CD8-positive, alpha-beta memory T cell (primary cell): Measurements from ENCODE around the gene SGIP1. TPM values are rescaled to one million over a fixed set of nuclear protein-coding genes. Genes with fewer than 3 reads are reported as not detected.

Source experiments
- CTCF ChIA-PET: fragments of 350-600 bp; sonication (Branson Sonifier 250); formaldehyde crosslinking; loops from one replicate; lab custom pipeline; 2021; ENCODE audit warnings: antibody characterized with exemption; lab: Charles Lee
- POLR2A ChIA-PET: fragments of 350-600 bp; sonication (Branson Sonifier 250); formaldehyde crosslinking; loops from one replicate; lab custom pipeline; 2021; ENCODE audit warnings: antibody characterized with exemption; lab: Charles Lee
- DNase-seq, 5 donors: peaks; one replicate each; pipeline versions ENCODE4 v3.0.0 to v3.0.0-alpha.2; 2020 to 2022; ENCODE audit warnings: mixed read lengths in 1 of 5
- H3K27ac ChIP-seq: one replicate; pipeline ENCODE4 v1.7.0; 2013; ENCODE audit warnings: low read depth, mild to moderate bottlenecking, low read length, moderate library complexity
- H3K27me3 ChIP-seq: 2 replicates; pipeline ENCODE4 v1.7.0; 2013; ENCODE audit warnings: low read length, mild to moderate bottlenecking; ENCODE audit not compliant: insufficient read depth, poor library complexity, severe bottlenecking
- H3K36me3 ChIP-seq: 2 replicates; pipeline ENCODE4 v1.7.0; 2013; ENCODE audit warnings: mild to moderate bottlenecking, low read length, moderate library complexity; ENCODE audit not compliant: insufficient read depth
- H3K4me1 ChIP-seq: 2 replicates; pipeline ENCODE4 v1.7.0; 2013; ENCODE audit warnings: mild to moderate bottlenecking, low read length, moderate library complexity; ENCODE audit not compliant: insufficient read depth
- H3K4me3 ChIP-seq: 2 replicates; pipeline ENCODE4 v1.7.0; 2013; ENCODE audit warnings: mild to moderate bottlenecking, low read length
- H3K9me3 ChIP-seq: 2 replicates; pipeline ENCODE4 v1.7.0; 2013; ENCODE audit warnings: mild to moderate bottlenecking, low read length
- H3K27ac Mint-ChIP-seq, 8 donors: one replicate each; pipeline ENCODE4 v1.8.0; 2020 to 2021; ENCODE audit warnings: mixed read lengths in 8 of 8, mild to moderate bottlenecking in 6 of 8, inconsistent platforms in 3 of 8, moderate library complexity in 3 of 8
- H3K27me3 Mint-ChIP-seq, 2 donors: one replicate each; pipeline ENCODE4 v1.8.0; 2020 to 2021; ENCODE audit warnings: mixed read lengths in 2 of 2, mild to moderate bottlenecking in 1 of 2, moderate library complexity in 1 of 2
- H3K36me3 Mint-ChIP-seq, 3 donors: one replicate each; pipeline ENCODE4 v1.8.0; 2020 to 2021; ENCODE audit warnings: mixed read lengths in 3 of 3, inconsistent platforms in 1 of 3, mild to moderate bottlenecking in 1 of 3
- H3K4me1 Mint-ChIP-seq, 3 donors: one replicate each; pipeline ENCODE4 v1.8.0; 2020 to 2021; ENCODE audit warnings: mixed read lengths in 3 of 3, inconsistent platforms in 1 of 3, mild to moderate bottlenecking in 1 of 3
- H3K4me3 Mint-ChIP-seq, 7 donors: one replicate each; pipeline ENCODE4 v1.8.0; 2020 to 2021; ENCODE audit warnings: mixed read lengths in 7 of 7, mild to moderate bottlenecking in 6 of 7, moderate library complexity in 4 of 7, inconsistent platforms in 2 of 7
- H3K9me3 Mint-ChIP-seq, 5 donors: one replicate each; pipeline ENCODE4 v1.8.0; 2020 to 2022; ENCODE audit warnings: mixed read lengths in 5 of 5, mild to moderate bottlenecking in 3 of 5, moderate library complexity in 2 of 5, inconsistent platforms in 1 of 5
- polyA plus RNA-seq: library from polyadenylated mRNA; unstranded; fragments of 300-500 nt; fragmentation: Illumina TruSeq; gene quantifications from one replicate; pipeline ENCODE4 v1.2.3, GENCODE V29; 2021
- total RNA-seq, 2 experiments: library from RNA; stranded (reverse); gene quantifications; one replicate each; pipeline ENCODE4 v1.2.3, GENCODE V29; 2021

SGIP1 gene
- total and polyA plus RNA-seq, 3 experiments from 2014 or later = not detected

GRCh38 chr1:66550243-66550642 is 16.3 kb downstream of the SGIP1 start:
- no peaks in the 10 kb centered on the region for H3K27me3 ChIP-seq
- ChIA-PET CTCF (no interaction called here), POLR2A (no interaction called here)
- H3K4me3 ChIP-seq = no peak overlapping the region
- Mint-ChIP-seq H3K27me3 (peaks cover 4 to 18% of the 10 kb centered on the region in 2 donors), H3K4me1 (no peaks in the 10 kb centered on the region), H3K9me3 (no peaks in the 10 kb centered on the region), H3K36me3 (no peaks in the 10 kb centered on the region), H3K4me3 (no peak overlapping the region), H3K27ac (no peak overlapping the region)
- no peaks in the 10 kb centered on the region for H3K36me3 ChIP-seq
- H3K9me3 ChIP-seq = no peaks in the 10 kb centered on the region
- H3K27ac ChIP-seq = no peak overlapping the region
- no peak for DNase-seq
- no peaks in the 10 kb centered on the region for H3K4me1 ChIP-seq

- H3K4me1 ChIP-seq = no peaks in the 10 kb centered on the region
- H3K4me3 ChIP-seq = no peak overlapping the region
- ChIA-PET CTCF (no interaction called here), POLR2A (no interaction called here)
- no peaks in the 10 kb centered on the region for H3K36me3 ChIP-seq
- no peaks in the 10 kb centered on the region for H3K4me1 Mint-ChIP-seq
- no peaks in the 10 kb centered on the region for H3K9me3 Mint-ChIP-seq
- no peaks in the 10 kb centered on the region for H3K9me3 ChIP-seq
- DNase-seq = peak in 1 of 5 donors; percentile 2
- H3K27ac Mint-ChIP-seq = no peak overlapping the region
- no peak overlapping the region for H3K4me3 Mint-ChIP-seq
- H3K27me3 ChIP-seq = no peaks in the 10 kb centered on the region
- no peaks in the 10 kb centered on the region for H3K36me3 Mint-ChIP-seq
- H3K27ac ChIP-seq = no peak overlapping the region
- H3K27me3 Mint-ChIP-seq = peaks cover 4 to 23% of the 10 kb centered on the region in 2 donors
Observed at GRCh38 chr1:66552287-66552686, 18.3 kb downstream of the SGIP1 start.

DNA sequence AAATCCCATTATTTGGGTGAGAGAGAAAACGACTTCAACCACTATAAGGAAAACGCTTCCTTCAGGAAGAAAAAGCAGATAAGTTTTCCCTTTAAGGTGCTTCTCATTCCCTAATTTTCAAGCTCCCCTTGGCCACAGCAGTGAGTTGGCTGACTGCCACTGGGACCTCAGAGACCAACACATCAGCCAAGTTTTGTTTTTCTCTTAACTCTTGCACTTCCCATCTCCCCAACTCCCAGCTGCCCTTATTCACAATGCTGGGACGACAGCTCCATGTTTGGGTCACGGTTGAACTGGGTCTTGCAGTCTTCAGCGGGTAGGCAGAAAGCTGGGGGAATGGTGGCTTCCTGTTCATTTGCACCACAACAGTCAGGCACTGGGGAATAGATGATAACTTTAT is 18.9 kb downstream of the SGIP1 start:
- H3K36me3 Mint-ChIP-seq = no peaks in the 10 kb centered on the region
- Histone ChIP-seq H3K27ac (no peak overlapping the region), H3K4me1 (no peaks in the 10 kb centered on the region), H3K9me3 (no peaks in the 10 kb centered on the region), H3K4me3 (no peak overlapping the region), H3K36me3 (no peaks in the 10 kb centered on the region), H3K27me3 (no peaks in the 10 kb centered on the region)
- no peak overlapping the region for H3K27ac Mint-ChIP-seq
- ChIA-PET CTCF (no interaction called here), POLR2A (no interaction called here)
- H3K9me3 Mint-ChIP-seq = no peaks in the 10 kb centered on the region
- H3K27me3 Mint-ChIP-seq = peaks cover under 1 to 29% of the 10 kb centered on the region in 2 donors
- no peak overlapping the region for H3K4me3 Mint-ChIP-seq
- DNase-seq = no peak
- no peaks in the 10 kb centered on the region for H3K4me1 Mint-ChIP-seq

DNA sequence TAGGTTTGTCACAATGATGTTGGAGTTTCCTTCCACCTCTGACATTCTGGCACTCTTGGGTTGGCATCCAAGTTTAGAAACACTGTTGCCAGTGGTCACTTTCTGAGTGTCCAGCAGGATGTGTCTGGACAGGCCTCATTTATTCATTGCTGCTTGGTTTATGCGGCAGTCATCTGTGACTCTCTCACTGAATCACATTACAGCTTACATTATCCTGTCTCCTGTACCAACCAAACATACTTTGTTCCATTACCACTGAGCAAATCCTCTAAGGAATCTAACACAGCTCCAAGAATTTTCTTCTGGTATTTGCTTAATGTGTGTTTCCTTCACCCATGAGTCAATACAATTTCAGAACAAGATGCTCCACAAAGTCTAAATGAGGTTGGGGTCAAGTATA is 19.9 kb downstream of the SGIP1 start:
- peaks cover 0 to 29% of the 10 kb centered on the region in 2 donors for H3K27me3 Mint-ChIP-seq
- H3K9me3 Mint-ChIP-seq = no peaks in the 10 kb centered on the region
- H3K4me1 Mint-ChIP-seq = no peaks in the 10 kb centered on the region
- no peaks in the 10 kb centered on the region for H3K36me3 Mint-ChIP-seq
- no peak for DNase-seq
- Histone ChIP-seq H3K4me3 (no peak overlapping the region), H3K27ac (no peak overlapping the region), H3K4me1 (no peaks in the 10 kb centered on the region), H3K9me3 (no peaks in the 10 kb centered on the region), H3K36me3 (no peaks in the 10 kb centered on the region), H3K27me3 (no peaks in the 10 kb centered on the region)
- POLR2A ChIA-PET = no interaction called here
- CTCF ChIA-PET = no interaction called here
- H3K4me3 Mint-ChIP-seq = no peak overlapping the region
- H3K27ac Mint-ChIP-seq = no peak overlapping the region

DNA sequence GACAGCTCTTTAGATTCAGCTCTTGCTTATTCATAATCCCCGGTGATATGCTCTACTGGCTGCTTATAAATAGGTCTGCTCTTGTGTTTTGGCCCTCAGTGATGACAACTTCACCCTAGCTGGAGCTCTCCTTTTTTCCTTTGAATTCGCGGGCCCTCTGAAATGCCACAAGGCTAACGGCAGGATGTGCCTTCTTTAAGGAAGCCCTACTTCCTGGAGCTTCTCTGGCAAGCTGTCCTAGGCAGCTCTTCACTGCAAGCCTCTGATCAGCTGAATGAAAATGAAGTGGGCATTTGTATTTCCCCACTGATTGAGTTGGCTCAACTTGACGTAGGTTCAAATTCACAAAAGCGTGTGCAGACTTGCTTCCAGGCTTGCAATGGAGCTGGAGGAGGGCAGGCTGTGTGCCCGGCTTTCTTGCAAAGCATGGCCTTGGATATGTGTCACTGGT is 22.2 kb downstream of the SGIP1 start:
- CTCF ChIA-PET = no interaction called here
- no peaks in the 10 kb centered on the region for H3K4me1 ChIP-seq
- no peak overlapping the region for H3K27ac ChIP-seq
- Mint-ChIP-seq H3K27ac (no peak overlapping the region), H3K27me3 (peaks cover 0 to 39% of the 10 kb centered on the region in 2 donors), H3K4me3 (no peak overlapping the region), H3K4me1 (no peaks in the 10 kb centered on the region), H3K9me3 (no peaks in the 10 kb centered on the region), H3K36me3 (no peaks in the 10 kb centered on the region)
- no peaks in the 10 kb centered on the region for H3K27me3 ChIP-seq
- POLR2A ChIA-PET = no interaction called here
- H3K9me3 ChIP-seq = no peaks in the 10 kb centered on the region
- no peak overlapping the region for H3K4me3 ChIP-seq
- DNase-seq = no peak
- H3K36me3 ChIP-seq = no peaks in the 10 kb centered on the region

DNA sequence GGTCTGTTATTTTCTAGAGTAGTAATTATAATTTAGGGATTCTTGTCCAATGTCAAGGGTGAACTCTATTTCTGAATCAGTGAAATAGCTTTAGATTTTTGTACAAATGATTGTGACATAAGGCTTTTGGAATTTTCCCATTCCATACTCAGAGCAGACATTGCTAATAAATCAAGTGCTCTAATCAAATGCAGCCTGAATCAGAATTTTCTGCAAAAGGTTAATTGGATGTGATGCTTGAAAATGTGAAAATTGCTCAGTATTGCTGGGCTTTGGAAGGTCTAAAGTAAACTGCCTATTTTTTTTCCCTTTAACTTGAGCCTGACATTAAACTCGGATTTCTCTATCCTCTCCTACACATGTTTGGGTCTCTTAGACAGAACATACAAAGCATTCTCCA is 23.2 kb downstream of the SGIP1 start:
- Histone ChIP-seq H3K9me3 (no peaks in the 10 kb centered on the region), H3K4me1 (no peaks in the 10 kb centered on the region), H3K27ac (no peak overlapping the region), H3K36me3 (no peaks in the 10 kb centered on the region), H3K27me3 (no peaks in the 10 kb centered on the region), H3K4me3 (no peak overlapping the region)
- Mint-ChIP-seq H3K27ac (no peak overlapping the region), H3K36me3 (no peaks in the 10 kb centered on the region), H3K4me3 (no peak overlapping the region), H3K27me3 (peaks cover 0 to 32% of the 10 kb centered on the region in 2 donors), H3K9me3 (no peaks in the 10 kb centered on the region), H3K4me1 (no peaks in the 10 kb centered on the region)
- ChIA-PET POLR2A (no interaction called here), CTCF (no interaction called here)
- no peak for DNase-seq

DNA sequence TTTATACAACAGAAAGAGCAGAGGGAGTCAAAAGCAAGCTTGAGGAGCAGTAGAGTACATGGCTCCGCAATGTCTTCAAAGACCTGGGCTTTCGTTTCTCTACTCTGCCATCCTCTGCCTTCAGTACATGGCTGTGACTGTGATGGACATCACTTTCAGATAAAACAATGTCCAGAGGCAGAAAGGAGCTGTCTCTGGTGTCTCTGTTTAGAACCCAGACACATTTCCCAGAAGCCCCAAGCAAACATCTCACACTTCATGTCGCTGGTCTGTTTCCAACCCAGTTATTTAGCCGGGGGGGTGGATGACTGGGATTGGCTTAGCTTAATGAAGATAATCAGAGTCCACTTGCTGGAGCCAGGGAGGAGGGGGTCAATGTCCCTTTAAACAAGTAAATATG is 25.6 kb downstream of the SGIP1 start:
- H3K36me3 Mint-ChIP-seq = no peaks in the 10 kb centered on the region
- no peaks in the 10 kb centered on the region for H3K9me3 Mint-ChIP-seq
- Histone ChIP-seq H3K9me3 (no peaks in the 10 kb centered on the region), H3K4me3 (no peak overlapping the region), H3K27ac (no peak overlapping the region), H3K4me1 (no peaks in the 10 kb centered on the region), H3K27me3 (no peaks in the 10 kb centered on the region), H3K36me3 (no peaks in the 10 kb centered on the region)
- ChIA-PET CTCF (no interaction called here), POLR2A (no interaction called here)
- no peak overlapping the region for H3K27ac Mint-ChIP-seq
- peaks cover 4 to 22% of the 10 kb centered on the region in 2 donors for H3K27me3 Mint-ChIP-seq
- DNase-seq = no peak
- no peaks in the 10 kb centered on the region for H3K4me1 Mint-ChIP-seq
- H3K4me3 Mint-ChIP-seq = no peak overlapping the region

- no peak for DNase-seq
- Histone ChIP-seq H3K36me3 (no peaks in the 10 kb centered on the region), H3K4me3 (no peak overlapping the region), H3K9me3 (no peaks in the 10 kb centered on the region), H3K4me1 (no peaks in the 10 kb centered on the region), H3K27ac (no peak overlapping the region), H3K27me3 (no peaks in the 10 kb centered on the region)
- H3K4me1 Mint-ChIP-seq = no peaks in the 10 kb centered on the region
- no peak overlapping the region for H3K27ac Mint-ChIP-seq
- ChIA-PET CTCF (no interaction called here), POLR2A (no interaction called here)
- peaks cover 0 to 2% (median 0%) of the 10 kb centered on the region in 5 donors for H3K9me3 Mint-ChIP-seq
- no peak overlapping the region for H3K4me3 Mint-ChIP-seq
- no peaks in the 10 kb centered on the region for H3K36me3 Mint-ChIP-seq
- H3K27me3 Mint-ChIP-seq = peaks cover 4 to 19% of the 10 kb centered on the region in 2 donors
Observed at GRCh38 chr1:66562561-66562960, 28.6 kb downstream of the SGIP1 start.
